Fibroblast of peridontal ligament (primary cell): ENCODE data around the gene PLOD2.
A peak's percentile ranks its signal among the peaks of the same experiment; 100 is the strongest.

Experiments used
- DNase-seq: peaks from one replicate; pipeline ENCODE4 v3.0.0-alpha.2; 2010; ENCODE audit errors: extremely low read depth

The PLOD2 gene

DNA sequence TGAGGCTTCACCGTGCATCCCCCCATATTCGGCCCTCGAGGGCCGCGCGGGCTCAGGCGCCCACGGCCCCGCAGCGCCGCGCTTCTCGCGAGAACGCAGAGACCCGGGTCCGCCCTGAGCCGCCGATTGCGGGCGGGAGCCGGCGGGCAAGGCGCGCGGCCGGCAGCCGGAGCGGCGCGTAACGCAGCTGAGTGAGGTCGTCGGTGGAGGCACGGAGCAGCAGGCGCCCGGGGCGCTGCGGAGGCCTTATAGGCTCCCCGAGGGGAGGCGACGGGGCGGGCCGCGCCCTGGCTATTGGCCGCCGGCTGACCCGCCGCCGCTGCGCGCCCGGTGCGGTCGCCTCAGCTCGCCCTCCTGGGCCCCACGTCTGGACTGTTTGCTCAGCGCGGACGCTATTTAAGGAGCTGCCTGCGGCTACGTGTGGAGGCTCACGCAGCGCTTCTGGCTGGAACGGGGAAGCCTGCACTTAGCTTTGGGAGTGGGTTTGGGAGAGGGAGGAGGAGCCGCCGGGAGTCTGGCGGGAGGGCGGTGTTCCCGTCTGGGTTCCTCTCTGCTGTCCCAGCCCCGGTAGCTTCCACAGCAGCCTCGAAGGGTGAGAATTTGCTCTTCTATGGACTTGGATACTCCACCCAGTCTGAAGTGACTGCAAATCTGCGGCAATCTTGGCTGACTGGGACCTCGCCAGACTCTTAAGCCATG is at the start of gene PLOD2:
PLOD2 (minus strand) TSS at position 221 of the 699 bp plus-strand sequence; CDS start at position 26, 195 bp downstream.
- DNase-seq = peak; percentile 85

DNA sequence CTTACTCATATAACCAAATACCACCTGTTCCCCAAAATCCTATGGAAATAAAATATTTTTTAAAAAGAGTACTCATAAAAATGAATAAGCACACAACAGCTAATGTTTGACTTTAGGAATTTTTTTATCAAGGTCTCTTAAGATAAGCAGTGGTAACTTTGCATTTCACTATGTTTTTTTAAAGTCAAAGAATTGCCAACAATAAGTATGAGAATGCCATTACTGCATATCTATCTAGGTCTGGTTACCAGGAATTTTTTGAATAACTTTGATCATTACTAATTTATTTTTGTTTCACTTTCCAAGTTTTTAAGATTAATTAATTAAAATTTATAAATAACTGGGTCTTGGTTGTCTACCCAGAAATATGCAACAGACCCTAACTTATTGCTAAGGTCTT is 48.4 kb upstream of the PLOD2 start:
- DNase-seq = no peak

DNA sequence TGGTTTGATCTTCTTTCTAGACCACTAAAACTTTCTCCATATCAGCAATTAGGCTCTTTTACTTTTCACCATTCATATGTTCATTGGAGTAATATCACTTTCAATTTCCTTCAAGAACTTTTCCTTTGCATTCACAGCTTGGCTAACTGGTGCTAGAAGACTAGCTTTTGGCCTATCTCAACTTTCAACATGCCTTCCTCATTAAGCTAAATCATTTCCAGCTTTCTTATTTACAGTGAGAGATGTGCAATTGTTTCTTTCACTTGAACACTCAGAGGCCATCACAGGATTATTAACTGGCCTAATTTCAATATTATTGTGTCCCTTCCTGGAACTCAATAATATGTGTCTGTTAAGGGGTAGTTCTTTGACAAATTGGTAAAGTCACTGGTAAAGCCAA is 42.8 kb upstream of the PLOD2 start:
- DNase-seq = peak; percentile 71

DNA sequence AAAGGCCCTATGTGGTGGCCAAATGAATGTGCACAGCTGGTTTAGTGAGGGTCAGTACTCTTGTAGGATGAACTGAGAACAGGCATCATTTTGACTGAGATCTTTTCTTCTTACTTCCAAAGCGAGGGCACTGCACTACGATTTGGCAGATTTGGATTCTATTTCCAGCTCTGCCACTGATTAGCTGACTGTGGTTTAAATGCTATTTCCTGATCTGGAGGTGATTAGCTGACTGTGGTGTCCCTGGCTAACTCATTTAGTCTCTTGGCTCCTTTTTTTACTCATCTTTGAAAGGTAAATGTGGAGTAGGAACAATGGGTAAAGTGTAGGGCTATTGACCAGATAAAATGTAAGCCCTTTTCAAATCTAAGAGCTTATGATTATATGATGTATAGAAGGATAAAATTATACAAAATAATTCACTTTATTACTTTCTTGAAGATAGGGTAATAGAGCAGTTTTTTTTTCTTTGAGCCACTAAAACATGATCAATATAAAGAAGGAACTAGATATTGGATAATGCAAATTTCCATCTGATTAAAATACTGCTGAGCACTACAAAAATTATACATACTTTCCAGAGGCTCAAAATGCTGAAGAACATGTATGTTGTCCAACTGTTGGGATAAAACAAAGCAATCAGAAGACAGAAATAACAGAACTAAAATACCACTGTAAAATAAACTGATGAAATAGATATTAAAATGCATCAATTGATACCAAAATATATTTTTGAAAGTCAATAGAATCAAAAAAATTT is 39.7 kb upstream of the PLOD2 start:
- peak; percentile 40 for DNase-seq

DNA sequence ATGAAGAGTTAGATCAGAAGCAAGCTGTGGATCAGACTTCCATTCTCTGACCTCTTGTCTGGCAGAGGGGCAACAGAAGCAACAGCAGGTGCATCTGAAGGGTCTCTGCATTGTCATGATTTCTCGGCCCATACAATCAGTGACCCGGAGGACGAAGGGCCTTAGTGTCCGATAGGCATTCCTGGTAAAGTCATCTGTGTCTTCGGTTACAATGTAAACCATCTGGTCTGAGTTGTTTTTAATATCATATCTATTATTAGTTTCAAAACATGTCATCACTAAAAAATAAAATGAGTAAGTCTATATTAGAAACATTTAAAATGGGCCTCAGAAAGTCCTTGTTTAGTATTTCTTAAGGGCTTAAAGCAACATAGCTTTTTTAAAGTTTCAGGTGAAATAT is 38.8 kb upstream of the PLOD2 start:
- no peak for DNase-seq

DNA sequence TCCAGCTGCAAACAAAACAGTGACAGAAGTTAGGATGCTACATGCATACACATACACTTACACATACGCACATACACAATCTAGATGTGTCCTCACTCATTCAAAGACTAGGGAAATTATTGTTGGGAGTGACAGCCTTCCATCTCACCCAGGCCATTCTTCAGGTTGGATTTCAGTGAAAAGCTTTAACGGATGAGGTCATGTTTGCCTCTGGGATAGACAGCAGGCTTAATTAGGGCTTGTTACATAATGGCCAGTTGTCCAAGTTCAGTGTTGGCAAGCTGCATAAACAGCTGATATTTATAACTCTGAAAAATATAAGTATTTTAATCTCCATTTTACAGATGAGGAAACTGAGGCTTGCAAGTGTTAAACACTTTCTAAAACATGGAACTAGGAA is 35.8 kb upstream of the PLOD2 start:
- DNase-seq = no peak

DNA sequence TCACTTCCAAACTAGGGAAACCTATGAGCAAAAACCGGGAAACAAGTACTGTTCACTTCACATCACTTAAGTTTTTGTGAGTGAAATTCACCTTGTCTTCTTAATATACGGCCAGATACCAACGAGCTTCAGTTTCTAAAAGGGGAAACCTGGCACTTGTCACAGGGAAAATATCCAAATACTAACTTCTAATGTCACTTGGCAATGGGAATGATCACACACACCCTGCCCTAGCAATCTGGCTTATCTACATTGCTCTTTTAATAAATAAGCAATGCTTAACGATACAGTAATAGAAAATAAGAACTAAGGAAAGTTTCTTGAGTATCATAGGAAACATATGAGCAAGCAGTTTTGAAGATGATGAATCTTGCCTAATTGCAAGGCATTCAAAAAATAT is 34.6 kb upstream of the PLOD2 start:
- DNase-seq = no peak

DNA sequence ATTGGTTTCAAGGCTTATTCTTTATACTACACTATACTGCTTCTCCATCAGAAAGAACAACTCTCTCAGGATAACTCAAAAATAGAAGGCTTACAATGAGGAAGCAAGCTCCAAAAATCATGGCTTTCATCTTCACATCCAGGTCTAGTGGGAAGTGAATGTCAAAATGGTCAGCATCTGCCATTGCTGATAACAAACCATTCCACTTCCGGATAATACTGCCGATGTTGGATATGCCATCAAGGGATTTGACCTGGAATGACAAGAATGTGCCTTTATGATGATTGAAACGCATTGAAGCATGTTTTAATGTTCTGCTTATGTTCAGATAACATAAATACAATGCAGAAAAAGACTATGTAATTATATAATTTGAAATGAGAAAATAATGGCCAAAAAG is 34.0 kb upstream of the PLOD2 start:
- DNase-seq = no peak

DNA sequence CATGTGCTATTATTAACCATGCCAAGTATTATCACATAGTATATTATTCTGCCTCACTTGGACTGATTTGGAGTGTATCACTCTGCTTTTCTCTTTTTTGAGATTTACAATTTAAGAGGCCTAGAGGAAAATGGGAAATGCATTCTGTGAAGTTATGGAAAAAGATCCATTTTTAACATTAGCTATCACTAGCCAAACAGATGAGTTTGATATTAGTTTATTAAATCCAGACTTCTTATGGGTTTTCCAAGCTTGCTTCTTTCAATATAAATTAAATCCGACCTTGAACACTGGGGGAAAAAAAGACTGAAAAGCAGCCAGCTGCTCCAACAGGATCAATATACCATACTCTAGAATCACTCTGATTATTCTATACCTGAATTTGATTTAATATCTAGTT is 30.1 kb upstream of the PLOD2 start:
- no peak for DNase-seq

DNA sequence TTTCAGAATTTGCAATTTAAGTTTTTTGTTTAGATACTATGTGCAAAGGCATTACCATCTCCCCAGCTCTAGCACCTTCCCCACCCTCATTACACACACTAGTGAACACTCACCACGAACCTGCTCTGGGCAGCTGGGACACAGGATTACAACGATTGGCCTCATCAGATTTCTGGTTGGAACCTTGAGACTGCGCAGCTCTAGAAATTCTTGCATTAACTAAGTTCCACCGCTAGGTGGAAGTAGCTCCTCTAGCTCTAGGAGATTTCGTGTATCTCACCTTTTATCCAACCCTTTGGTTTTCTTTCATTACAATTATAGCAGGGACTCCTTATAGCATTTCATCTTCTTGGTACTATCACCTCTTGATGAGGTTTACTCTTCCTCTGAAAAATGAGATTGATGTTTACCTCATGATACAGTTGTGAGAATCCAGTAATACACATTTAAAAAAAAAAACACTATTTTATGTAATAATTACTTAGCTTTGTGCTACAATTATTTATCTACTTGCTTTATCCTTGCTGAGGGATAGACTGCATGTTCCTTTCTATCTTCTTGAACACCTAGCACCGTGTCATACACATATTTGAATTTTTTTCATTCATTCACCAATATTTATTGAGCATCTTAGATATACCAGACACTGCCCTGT is 28.7 kb upstream of the PLOD2 start:
- peak; percentile 76 for DNase-seq

DNA sequence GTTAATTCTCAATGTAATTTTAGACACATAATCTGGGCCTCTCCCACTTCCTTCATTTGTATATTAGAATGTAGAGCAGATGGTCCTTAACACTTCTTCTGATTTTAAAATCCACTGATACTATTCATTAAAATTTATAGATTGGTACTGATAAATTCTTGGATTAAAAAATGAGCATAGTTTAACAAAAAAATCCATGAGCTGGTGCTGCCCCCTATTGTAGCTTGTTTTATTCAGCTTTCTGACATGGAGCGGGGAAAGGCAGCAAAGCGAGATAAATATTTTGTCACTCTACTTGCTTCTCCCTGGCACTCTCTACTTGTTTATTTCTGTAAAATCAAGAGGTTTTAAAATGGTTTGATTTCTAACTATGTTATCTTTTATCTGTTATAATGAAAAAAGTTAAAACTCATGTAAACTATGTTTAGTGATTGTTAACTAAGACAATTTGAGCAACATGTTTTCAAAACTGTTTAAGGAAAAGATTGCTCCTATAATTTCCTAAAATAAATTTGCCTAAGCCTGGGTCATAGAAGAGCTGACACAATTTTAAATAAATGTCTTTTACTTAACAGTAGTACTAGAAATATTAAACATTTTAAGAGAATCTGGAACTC is 26.5 kb upstream of the PLOD2 start:
- DNase-seq = peak; percentile 75

DNA sequence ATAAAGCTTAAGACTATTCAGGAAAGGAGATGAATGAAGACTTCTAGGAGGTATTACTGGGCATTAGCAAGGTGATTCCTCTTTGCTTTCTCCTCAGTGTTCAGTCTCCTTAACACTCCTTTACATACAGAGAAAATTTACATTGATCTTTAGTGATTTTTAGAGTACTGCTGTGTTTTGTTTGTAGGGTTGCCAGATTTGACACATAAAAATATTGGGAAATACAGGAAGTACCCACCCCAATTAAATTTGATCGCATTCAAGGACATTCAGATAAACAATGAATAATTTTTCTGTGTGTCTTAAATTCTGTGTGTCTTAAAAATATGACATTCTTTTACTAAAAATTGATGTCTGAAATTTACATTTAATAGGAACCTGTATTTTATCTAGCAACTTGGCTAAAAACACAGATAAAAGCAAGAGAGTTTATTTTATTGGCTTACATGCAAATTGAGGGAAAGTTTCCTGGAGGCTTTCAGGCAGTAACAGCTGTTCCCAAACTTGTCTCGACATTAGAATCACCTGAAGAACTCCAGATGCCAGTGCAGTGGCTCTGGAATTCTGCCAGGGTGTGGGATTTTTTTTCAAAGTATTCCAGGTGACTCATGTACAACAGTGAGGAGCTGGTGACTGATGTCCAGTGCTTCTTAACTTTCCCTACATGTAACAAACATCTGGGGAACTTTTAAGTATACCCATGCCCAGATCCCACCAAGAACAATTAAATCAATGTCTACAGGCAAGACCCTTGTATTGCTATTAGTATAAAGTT is 23.4 kb upstream of the PLOD2 start:
- DNase-seq = no peak

DNA sequence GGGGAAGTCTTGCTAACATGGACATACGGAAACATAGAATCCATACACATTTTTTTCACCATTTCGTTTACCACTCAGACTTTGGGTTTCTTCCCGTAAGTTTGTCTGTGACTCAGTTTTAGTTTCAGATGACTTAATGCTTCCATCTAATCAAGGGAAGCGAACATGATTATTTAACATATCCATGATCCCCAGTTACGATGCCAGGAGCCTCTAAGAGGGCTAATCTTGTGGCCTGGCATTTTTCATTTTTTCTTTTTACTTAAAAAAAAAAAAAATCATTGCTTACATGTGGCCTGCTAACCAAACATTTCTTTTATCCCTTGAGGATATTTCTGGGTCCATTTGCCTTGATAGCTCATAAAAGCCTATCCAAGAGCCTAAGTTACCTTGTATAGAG is 20.2 kb upstream of the PLOD2 start:
- DNase-seq = peak; percentile 96

DNA sequence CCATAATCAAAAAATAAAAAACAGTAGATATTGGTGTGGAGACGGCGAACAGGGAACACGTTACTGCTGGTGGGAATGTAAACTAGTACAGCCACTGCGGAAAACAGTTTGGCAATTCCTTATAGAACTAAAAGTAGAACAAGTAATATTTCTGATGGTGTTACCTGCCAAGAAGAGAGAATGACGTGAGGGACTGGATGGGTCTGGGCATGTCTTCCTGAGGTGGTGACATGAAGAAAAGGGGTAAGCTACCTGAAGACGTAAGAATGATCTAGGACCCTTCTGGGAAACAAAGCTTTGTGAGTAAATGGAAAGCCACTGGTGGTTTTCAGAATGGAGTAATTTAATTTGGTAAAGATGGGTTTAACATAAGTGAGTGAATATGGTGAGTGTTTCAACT is 19.4 kb upstream of the PLOD2 start:
- no peak for DNase-seq

DNA sequence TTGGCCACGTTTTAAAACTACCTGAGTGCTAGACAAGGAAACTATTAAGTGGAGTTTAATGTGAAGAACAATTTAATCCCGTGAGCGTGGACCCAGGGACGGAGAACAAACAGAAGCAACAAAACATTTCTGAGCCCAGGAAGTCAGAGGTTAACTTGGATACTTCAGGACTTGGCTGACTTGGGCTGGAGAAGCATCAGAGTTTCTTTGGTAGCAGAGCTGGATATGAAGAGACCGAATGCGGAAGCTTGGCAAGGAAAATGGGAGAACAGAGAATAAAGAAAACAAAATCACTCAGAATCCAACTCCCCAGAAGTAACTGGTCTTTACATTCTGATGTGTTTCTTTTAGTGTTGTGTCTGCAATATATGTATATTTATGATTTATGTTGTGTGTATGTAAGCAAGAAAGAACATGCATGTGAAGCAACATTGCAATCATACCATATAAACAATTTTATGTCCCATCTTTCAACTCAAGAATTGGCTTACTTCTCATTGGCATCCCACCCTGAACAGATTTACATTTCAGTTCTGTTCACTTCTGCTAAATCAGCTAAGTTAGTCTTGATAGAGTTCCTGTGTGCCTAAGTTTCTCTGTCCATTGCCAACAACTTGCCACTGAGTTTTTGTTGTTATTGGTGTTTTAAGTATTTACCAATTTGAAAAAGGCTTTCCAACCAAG is 17.2 kb upstream of the PLOD2 start:
- DNase-seq = no peak

DNA sequence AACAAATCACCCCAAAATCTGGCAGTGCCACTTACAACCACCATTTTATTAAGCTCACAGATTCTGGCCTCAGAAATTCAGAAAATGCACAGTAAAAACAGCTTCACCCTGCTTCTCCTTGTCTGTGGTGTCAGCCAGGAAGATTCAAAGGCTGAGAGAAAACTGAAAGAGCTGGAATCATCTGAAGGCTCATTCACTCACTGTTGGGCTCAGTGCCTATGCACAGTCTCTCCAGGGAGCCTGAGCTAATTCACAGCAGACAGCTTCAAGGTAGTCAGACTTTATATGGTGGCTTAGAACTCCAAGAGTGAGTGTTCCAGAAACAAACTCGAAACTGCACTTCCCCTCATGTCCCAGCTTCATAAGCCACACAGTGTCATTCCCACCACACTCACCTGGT is 16.5 kb upstream of the PLOD2 start:
- DNase-seq = peak; percentile 77

DNA sequence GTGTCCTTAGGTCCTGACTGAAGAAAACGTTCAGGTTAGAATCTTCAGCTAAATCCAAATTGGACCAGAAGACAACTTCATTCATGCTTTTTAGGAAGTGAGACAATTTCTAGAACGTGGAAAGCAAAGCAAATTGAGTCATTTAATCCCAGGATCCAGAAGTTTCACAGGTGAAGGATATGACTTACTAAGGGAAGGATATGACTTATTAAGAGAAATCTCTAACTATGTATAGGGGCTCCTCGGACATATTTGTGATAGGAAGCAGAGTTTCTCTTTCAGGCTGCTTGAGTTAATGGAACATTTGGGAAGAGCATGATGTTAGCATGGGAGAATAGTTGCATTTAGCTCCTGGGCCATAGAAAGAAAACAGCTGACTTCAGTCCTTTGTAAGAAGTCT is 16.1 kb upstream of the PLOD2 start:
- no peak for DNase-seq

DNA sequence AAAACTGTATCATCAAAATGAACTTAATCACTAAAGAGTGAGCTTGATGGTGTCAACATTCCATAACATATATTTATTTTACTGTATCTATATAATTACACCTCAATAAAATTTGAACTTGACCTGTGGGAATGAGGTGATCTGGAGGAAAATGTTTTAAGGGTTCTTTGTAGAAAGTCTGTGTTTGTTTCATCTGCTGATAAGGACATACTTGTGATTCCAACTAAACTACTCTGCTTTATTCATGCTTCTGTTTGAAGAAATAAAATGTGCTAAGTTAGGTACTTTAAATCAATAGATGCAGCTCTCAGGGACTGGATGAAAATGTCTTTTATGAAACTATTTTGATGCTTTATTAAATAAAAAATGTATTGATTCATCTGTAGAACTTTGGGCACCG is 11.6 kb upstream of the PLOD2 start:
- no peak for DNase-seq

DNA sequence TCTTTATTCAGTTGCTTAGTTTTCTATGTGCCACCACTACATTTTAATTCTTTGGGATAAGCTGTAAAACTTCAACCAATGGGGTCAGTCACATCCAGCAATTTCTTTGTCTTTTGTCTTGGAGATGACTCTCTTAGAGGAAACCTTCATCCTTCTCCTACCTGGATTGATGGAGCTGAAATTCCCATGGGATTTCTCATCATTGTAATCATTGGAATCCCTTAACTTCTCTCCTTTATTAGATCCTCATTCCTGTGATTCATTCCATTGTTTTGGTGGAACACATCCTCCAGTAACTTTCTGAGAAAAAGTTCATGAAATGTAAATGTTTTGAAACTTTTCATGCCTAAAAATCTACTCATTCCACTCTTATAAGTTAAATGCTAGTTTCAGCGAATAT is 9.6 kb upstream of the PLOD2 start:
- no peak for DNase-seq

DNA sequence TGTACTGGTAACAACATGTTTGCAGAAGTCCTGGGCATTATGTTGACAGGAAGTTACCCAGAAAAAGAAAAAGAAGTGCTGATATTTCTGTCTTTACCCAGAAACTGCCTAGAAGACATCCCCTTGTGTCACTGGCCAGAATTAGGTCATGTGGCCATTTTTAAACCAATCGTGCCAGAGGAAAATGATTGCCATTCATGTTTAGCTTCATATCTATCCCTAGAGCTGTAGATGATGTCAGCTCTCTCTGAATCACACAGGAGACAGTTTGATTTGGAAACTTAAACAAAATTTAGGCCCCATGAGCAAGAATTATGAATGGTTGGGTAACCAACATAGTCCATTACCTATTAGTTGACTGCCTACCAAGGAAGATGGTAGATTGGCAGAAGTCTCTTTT is 8.9 kb upstream of the PLOD2 start:
- no peak for DNase-seq

DNA sequence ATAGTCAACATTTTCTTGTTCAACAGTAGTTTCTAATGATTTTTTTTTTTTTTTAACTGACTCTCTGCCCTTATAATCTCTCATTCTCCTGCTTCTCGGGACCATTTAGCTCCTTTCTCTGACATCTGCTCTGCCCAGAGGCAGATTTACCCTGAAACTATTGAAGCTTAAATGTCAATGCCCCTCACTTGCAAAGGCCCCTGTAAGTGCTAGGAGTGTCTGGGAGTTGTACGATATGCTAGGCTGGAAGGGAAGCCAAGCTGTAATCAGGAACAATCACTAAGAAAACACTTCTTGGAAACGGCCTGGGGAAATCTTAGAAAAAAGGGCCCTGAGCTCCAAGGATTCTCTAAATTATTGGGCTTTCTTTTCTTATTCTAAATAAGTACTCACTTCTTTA is 5.8 kb upstream of the PLOD2 start:
- peak; percentile 72 for DNase-seq
